ENCODE data around the gene DDX25. TPM values are rescaled to one million over a fixed set of nuclear protein-coding genes. Genes with fewer than 3 reads are reported as not detected.

The DDX25 gene
- total and polyA plus RNA-seq, 2 of the 8 experiments (the other 6 are each of a cell fraction or from before 2014, with no cell fraction given) = 17.6 to 17.9 TPM

GRCh38 chr11:125959931-125960330 is 55.6 kb downstream of the DDX25 start:
- Histone ChIP-seq H3K4me3 (ENCODE audit: extremely low read depth in 1 of 4, insufficient read depth in 2 of 4, low read depth in 3 of 4, low read length in 4 of 4) (no peak overlapping the region), H2BK12ac (ENCODE audit: low read depth, low read length) (no peak overlapping the region), H2BK15ac (ENCODE audit: low read length) (no peak overlapping the region), H2BK20ac (ENCODE audit: low read length) (no peak overlapping the region), H3K27ac (ENCODE audit: low read depth, low read length) (no peak overlapping the region), H2BK120ac (replicated peaks; ENCODE audit: low read depth, low read length) (no peak overlapping the region), H3K4me1 (replicated peaks in 1 of 4; ENCODE audit: control insufficient read depth in 3 of 4, insufficient read depth in 4 of 4, low read length in 3 of 4) (no peaks in the 10 kb centered on the region), H3K56ac (replicated peaks; ENCODE audit: insufficient read length, low read depth, low read length) (no peak overlapping the region), H3K14ac (ENCODE audit: insufficient read length) (no peak overlapping the region), H2BK5ac (ENCODE audit: low read depth, low read length) (no peak overlapping the region), H4K8ac (ENCODE audit: extremely low read depth, insufficient read depth, low read length) (no peak overlapping the region), H3K4ac (replicated peaks; ENCODE audit: insufficient read length, low read depth, low read length) (no peak overlapping the region), H3K79me1 (ENCODE audit: low read depth, low read length) (no peaks in the 10 kb centered on the region; the same call in 1 of the 2 replicates), H3K9me3 (ENCODE audit: insufficient read depth in 2 of 2, low read depth in 1 of 2, low read length in 1 of 2) (0 out of 4 replicates have a peak, but pooled peaks cover 0 to 3% of the 10 kb centered on the region in 2 experiments), H3K27me3 (replicated peaks in 1 of 4; ENCODE audit: control insufficient read depth in 3 of 4, extremely low read depth in 1 of 4, insufficient read depth in 3 of 4, low read length in 3 of 4) (no peaks in the 10 kb centered on the region), H3K4me2 (ENCODE audit: insufficient read depth in 1 of 2, low read depth in 2 of 2, low read length in 2 of 2) (no peak overlapping the region), H3K9ac (replicated peaks in 1 of 4; ENCODE audit: extremely low read depth in 1 of 4, low read depth in 3 of 4, low read length in 3 of 4) (no peak overlapping the region), H3K18ac (ENCODE audit: extremely low read depth, low read length) (no peak overlapping the region), H3K23ac (ENCODE audit: insufficient read length) (no peak overlapping the region), H2AK5ac (ENCODE audit: low read depth, low read length) (no peak overlapping the region), H4K5ac (ENCODE audit: insufficient read length, low read depth, low read length) (no peak overlapping the region), H2AFZ (ENCODE audit: low read length) (no peak overlapping the region), H3K23me2 (ENCODE audit: low read depth, low read length) (no peaks in the 10 kb centered on the region), H3K36me3 (ENCODE audit: control insufficient read depth in 2 of 4, insufficient read depth in 4 of 4, low read length in 3 of 4) (peaks cover 0 to 19% (median 4%) of the 10 kb centered on the region in 4 experiments; a peak in 5 of 8 replicates), H3K79me2 (ENCODE audit: control insufficient read depth in 1 of 2, insufficient read depth in 2 of 2, low read length in 2 of 2) (no peaks in the 10 kb centered on the region), H4K91ac (replicated peaks; ENCODE audit: insufficient read length, low read length) (no peak overlapping the region), H4K20me1 (replicated peaks in 1 of 2; ENCODE audit: control insufficient read depth in 1 of 2, insufficient read depth in 2 of 2, low read length in 2 of 2) (no peaks in the 10 kb centered on the region)
- POLR2A ChIA-PET (ENCODE audit: partially characterized antibody) = interaction anchor here (1.5 to 1.7 kb wide), 2 partner anchors 10 to 14 kb away, joined by 3 to 5 read pairs; no protein-coding TSS in a partner anchor
- WGBS, 2 experiments (ENCODE audit: extremely low coverage in 1 of 2, insufficient coverage in 1 of 2, insufficient read length in 1 of 2, insufficient replicate concordance in 2 of 2, low coverage in 1 of 2, low lambda C conversion rate in 2 of 2, missing lambda C conversion rate in 1 of 2) = 90% methylated on average over 10 of the region's 10 CpGs; no CpG with 5 or more reads in 1 of the 2 experiments
- CTCF ChIA-PET (ENCODE audit: partially characterized antibody) = interaction anchor here (9.1 kb wide), 1 partner anchor 17 kb away, joined by 65 read pairs; the partner anchor contains the start of gene VSIG10L2
- no peak for DNase-seq (ENCODE audit: low read depth in 1 of 2, low spot score in 2 of 2)
- TF ChIP-seq CBX5 (IDR thresholded peaks at IDR 0.05; ENCODE audit: low read depth, low read length) (no peak), SRF (IDR thresholded peaks at IDR 0.05; ENCODE audit: low read depth, low read length) (no peak), CTBP2 (IDR thresholded peaks at IDR 0.05; ENCODE audit: borderline replicate concordance, insufficient read depth, insufficient read length, low read length) (no peak)
- FAIRE-seq = no peak
